HepG2 (cell line): ENCODE measurements around the gene TMEM61. TPM values are rescaled to one million over a fixed set of nuclear protein-coding genes. Genes with fewer than 3 reads are reported as not detected.
A peak's percentile ranks its signal among the peaks of the same experiment; 100 is the strongest.

Experiments
- AHR ChIP-seq: IDR thresholded peaks from 2 replicates; pipeline ENCODE4 v1.6.1; 2018; ENCODE audit warnings: missing genetic modification reagents, missing compliant biosample characterization
- BRCA1 ChIP-seq: sonication (generic); formaldehyde crosslinking; IDR thresholded peaks from 2 replicates; pipeline ENCODE4 v1.4.0; 2020; ENCODE audit warnings: missing genetic modification reagents
- CCDC6 ChIP-seq: sonication (generic); formaldehyde crosslinking; IDR thresholded peaks from 2 replicates; pipeline ENCODE4 v1.8.1; 2022; ENCODE audit warnings: mild to moderate bottlenecking, missing genetic modification reagents, moderate library complexity
- CHCHD3 ChIP-seq: sonication (generic); formaldehyde crosslinking; IDR thresholded peaks from 2 replicates; pipeline ENCODE4 v1.8.0; 2022; ENCODE audit warnings: mild to moderate bottlenecking, missing genetic modification reagents, moderate library complexity
- HHEX ChIP-seq: IDR thresholded peaks from 2 replicates; pipeline ENCODE4 v1.6.1; 2016; ENCODE audit warnings: control low read depth
- HNRNPH1 ChIP-seq: fragments of 200-400 bp; formaldehyde crosslinking; optimal IDR thresholded peaks from 2 replicates; pipeline ENCODE3; 2017; ENCODE audit warnings: mild to moderate bottlenecking, low read depth, low read length
- JDP2 ChIP-seq: sonication (generic); formaldehyde crosslinking; IDR thresholded peaks from 2 replicates; pipeline ENCODE4 v1.8.1; 2022; ENCODE audit warnings: missing genetic modification reagents, borderline replicate concordance
- KAT2B ChIP-seq: fragments of 150-350 bp; IDR thresholded peaks from 2 replicates; pipeline ENCODE4 v1.6.1; 2014; ENCODE audit warnings: low read depth, low read length, borderline replicate concordance
- KDM1A ChIP-seq: IDR thresholded peaks from 2 replicates; pipeline ENCODE4 v1.6.1; 2016; ENCODE audit warnings: missing compliant biosample characterization
- KLF6 ChIP-seq: IDR thresholded peaks from 2 replicates; pipeline ENCODE4 v1.8.0; 2016; ENCODE audit warnings: missing biosample characterization, missing genetic modification reagents
- NAIF1 ChIP-seq: sonication (generic); formaldehyde crosslinking; IDR thresholded peaks from 2 replicates; pipeline ENCODE4 v1.5.0; 2020; ENCODE audit warnings: mild to moderate bottlenecking, missing genetic modification reagents, borderline replicate concordance
- PLRG1 ChIP-seq: fragments of 450-650 bp; conservative IDR thresholded peaks from 2 replicates; pipeline ENCODE4 v1.6.1; 2016
- POLR2A ChIP-seq, 2 experiments: IDR thresholded peaks; 2 replicates each; pipeline ENCODE4 v1.6.1; 2011; ENCODE audit warnings: low read depth in 2 of 2, low read length in 2 of 2, mild to moderate bottlenecking in 1 of 2, moderate library complexity in 1 of 2; ENCODE audit not compliant: insufficient read depth in 1 of 2
- SALL2 ChIP-seq: sonication (generic); formaldehyde crosslinking; IDR thresholded peaks from 2 replicates; pipeline ENCODE4 v1.8.1; 2023; ENCODE audit warnings: mild to moderate bottlenecking, missing genetic modification reagents, inconsistent platforms
- SMAD1 ChIP-seq: sonication (generic); formaldehyde crosslinking; IDR thresholded peaks from 2 replicates; pipeline ENCODE4 v1.4.0; 2020; ENCODE audit warnings: missing genetic modification reagents, low read depth, mild to moderate bottlenecking, borderline replicate concordance
- STAT5B ChIP-seq: sonication (generic); formaldehyde crosslinking; IDR thresholded peaks from 2 replicates; pipeline ENCODE4 v1.4.0; 2020; ENCODE audit warnings: missing genetic modification reagents
- TEAD3 ChIP-seq: optimal IDR thresholded peaks from 2 replicates; pipeline ENCODE3; 2016; ENCODE audit warnings: borderline replicate concordance
- TRIM22 ChIP-seq: fragments of 450-650 bp; IDR thresholded peaks from 2 replicates; pipeline ENCODE4 v1.6.1; 2017
- ZBTB46 ChIP-seq: sonication (generic); formaldehyde crosslinking; IDR thresholded peaks from 2 replicates; pipeline ENCODE4 v1.4.0; 2020; ENCODE audit warnings: mild to moderate bottlenecking, missing genetic modification reagents, borderline replicate concordance
- ZNF263 ChIP-seq: sonication (generic); formaldehyde crosslinking; IDR thresholded peaks from 2 replicates; pipeline ENCODE4 v1.4.0; 2020; ENCODE audit warnings: missing genetic modification reagents
- ZNF367 ChIP-seq: sonication (generic); formaldehyde crosslinking; IDR thresholded peaks from 2 replicates; pipeline ENCODE4 v1.4.0; 2020; ENCODE audit warnings: missing genetic modification reagents, borderline replicate concordance
- ZNF451 ChIP-seq: sonication (generic); formaldehyde crosslinking; IDR thresholded peaks from 2 replicates; pipeline ENCODE4 v1.5.0; 2020; ENCODE audit warnings: mild to moderate bottlenecking, missing genetic modification reagents
- ZNF567 ChIP-seq: sonication (generic); formaldehyde crosslinking; IDR thresholded peaks from 2 replicates; pipeline ENCODE4 v1.8.1; 2023; ENCODE audit warnings: mild to moderate bottlenecking, missing genetic modification reagents, borderline replicate concordance
- ZNF572 ChIP-seq: sonication (generic); formaldehyde crosslinking; IDR thresholded peaks from 2 replicates; pipeline ENCODE4 v1.5.1; 2020; ENCODE audit warnings: mild to moderate bottlenecking, missing genetic modification reagents
- ZNF652 ChIP-seq: IDR thresholded peaks from 2 replicates; pipeline ENCODE4 v1.6.1; 2016; ENCODE audit warnings: low read depth, borderline replicate concordance
- ZNF709 ChIP-seq: sonication (generic); formaldehyde crosslinking; IDR thresholded peaks from 2 replicates; pipeline ENCODE4 v1.5.0; 2020; ENCODE audit warnings: mild to moderate bottlenecking, missing genetic modification reagents
- ZNF710 ChIP-seq: sonication (generic); formaldehyde crosslinking; IDR thresholded peaks from 2 replicates; pipeline ENCODE4 v1.5.0; 2020; ENCODE audit warnings: mild to moderate bottlenecking, missing genetic modification reagents, borderline replicate concordance
- ZNF740 ChIP-seq: sonication (generic); formaldehyde crosslinking; IDR thresholded peaks from 2 replicates; pipeline ENCODE4 v1.4.0; 2020; ENCODE audit warnings: missing genetic modification reagents
- polyA plus RNA-seq, 8 experiments: library from polyadenylated mRNA; depleted of rRNA in 3 of 8; stranded (reverse) in 7 of 8; unstranded in 1 of 8; fragments of >200 nt; fragmentation: Illumina TruSeq in 4 of 8; extraction: Trizol in 4 of 8; gene quantifications; 2 replicates each; pipeline versions ENCODE4 v1.2.1 to v1.2.3, GENCODE V29; 2011 to 2016; ENCODE audit warnings: low read depth in 4 of 8, missing spikeins in 1 of 8, mixed read lengths in 1 of 8; ENCODE audit not compliant: insufficient read depth in 1 of 8
- total RNA-seq, 5 experiments: library from RNA; depleted of rRNA; stranded (reverse); fragments of >200 nt; fragmentation: Illumina TruSeq; extraction: Trizol; gene quantifications; 2 replicates each; pipeline ENCODE4 v1.2.3, GENCODE V29; 2016; ENCODE audit warnings: low read depth in 1 of 5

Gene TMEM61
- total and polyA plus RNA-seq, 2 of the 13 experiments (the other 11 are each of a cell fraction or from before 2014, with no cell fraction given) = not detected

- no peak for TF ChIP-seq AHR (CRISPR knock-in tag)
- no peak for TF ChIP-seq KAT2B
- peak; percentile 79; the same call in 1 of the 2 replicates for TF ChIP-seq CCDC6
- TF ChIP-seq ZBTB46 (CRISPR knock-in tag) = no peak
- no peak for TF ChIP-seq ZNF367 (CRISPR knock-in tag)
- TF ChIP-seq HHEX (CRISPR knock-in tag) = no peak
- peak; percentile 47 for TF ChIP-seq TEAD3 (CRISPR knock-in tag)
- TF ChIP-seq JDP2 (CRISPR knock-in tag) = no peak
- TF ChIP-seq ZNF709 (CRISPR knock-in tag) = peak; percentile 94
- no peak for TF ChIP-seq KDM1A (CRISPR knock-in tag)
- peak; percentile 66; the same call in 1 of the 2 replicates for TF ChIP-seq CHCHD3 (CRISPR knock-in tag)
- TF ChIP-seq ZNF710 (CRISPR knock-in tag) = peak; percentile 76; the same call in 1 of the 2 replicates
- TF ChIP-seq ZNF451 (CRISPR knock-in tag) = peak; percentile 85; the same call in 1 of the 2 replicates
- no peak for TF ChIP-seq TRIM22
- TF ChIP-seq ZNF572 (CRISPR knock-in tag) = no peak; the same call in 1 of the 2 replicates
- no peak for TF ChIP-seq ZNF740
- TF ChIP-seq STAT5B (CRISPR knock-in tag) = no peak
- no peak for TF ChIP-seq ZNF652 (CRISPR knock-in tag)
- TF ChIP-seq BRCA1 (CRISPR knock-in tag) = 0 out of 2 replicates have a peak, but pooled peaks have one; percentile 26
- TF ChIP-seq ZNF567 (CRISPR knock-in tag) = no peak
- TF ChIP-seq NAIF1 (CRISPR knock-in tag) = peak; percentile 87; the same call in 1 of the 2 replicates
- peak; percentile 92 for TF ChIP-seq ZNF263
- TF ChIP-seq POLR2A (IDR thresholded peaks at IDR 0.05; ENCODE audit: insufficient read depth in 1 of 2, low read depth in 2 of 2, low read length in 2 of 2) = peak; percentile 91 to 98
- TF ChIP-seq SALL2 (CRISPR knock-in tag) = peak; percentile 88; the same call in 1 of the 2 replicates
- TF ChIP-seq HNRNPH1 = no peak
- no peak for TF ChIP-seq PLRG1
- peak; percentile 78 for TF ChIP-seq SMAD1 (CRISPR knock-in tag)
- TF ChIP-seq KLF6 (CRISPR knock-in tag) = peak; percentile 58; the same call in 1 of the 2 replicates
Observed at GRCh38 chr1:55039342-55040082, 59.1 kb downstream of the TMEM61 start, which contains the start of gene PCSK9 (continued).
